ENCODE measurements around the gene ACOXL.

DNA sequence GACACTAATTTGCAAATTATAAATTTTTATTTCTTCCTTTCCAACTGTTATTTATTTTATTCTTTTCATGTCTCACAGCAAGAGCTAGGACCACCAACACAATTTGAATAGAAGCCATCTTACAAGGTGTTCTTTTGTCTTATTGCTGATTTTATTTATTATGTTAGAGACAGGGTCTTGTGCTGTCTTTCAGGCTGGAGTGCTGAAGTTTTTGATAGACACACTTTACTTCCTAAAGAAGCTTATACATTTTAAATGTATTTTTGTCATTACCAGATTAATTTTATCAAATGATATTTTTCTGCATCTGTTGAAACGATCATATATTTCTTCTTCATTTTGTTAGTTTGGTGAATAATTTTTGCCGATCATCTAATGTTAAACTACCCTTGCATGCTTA lies 258.1 kb downstream of the ACOXL start:
- TF ChIP-seq, protein P1, sequence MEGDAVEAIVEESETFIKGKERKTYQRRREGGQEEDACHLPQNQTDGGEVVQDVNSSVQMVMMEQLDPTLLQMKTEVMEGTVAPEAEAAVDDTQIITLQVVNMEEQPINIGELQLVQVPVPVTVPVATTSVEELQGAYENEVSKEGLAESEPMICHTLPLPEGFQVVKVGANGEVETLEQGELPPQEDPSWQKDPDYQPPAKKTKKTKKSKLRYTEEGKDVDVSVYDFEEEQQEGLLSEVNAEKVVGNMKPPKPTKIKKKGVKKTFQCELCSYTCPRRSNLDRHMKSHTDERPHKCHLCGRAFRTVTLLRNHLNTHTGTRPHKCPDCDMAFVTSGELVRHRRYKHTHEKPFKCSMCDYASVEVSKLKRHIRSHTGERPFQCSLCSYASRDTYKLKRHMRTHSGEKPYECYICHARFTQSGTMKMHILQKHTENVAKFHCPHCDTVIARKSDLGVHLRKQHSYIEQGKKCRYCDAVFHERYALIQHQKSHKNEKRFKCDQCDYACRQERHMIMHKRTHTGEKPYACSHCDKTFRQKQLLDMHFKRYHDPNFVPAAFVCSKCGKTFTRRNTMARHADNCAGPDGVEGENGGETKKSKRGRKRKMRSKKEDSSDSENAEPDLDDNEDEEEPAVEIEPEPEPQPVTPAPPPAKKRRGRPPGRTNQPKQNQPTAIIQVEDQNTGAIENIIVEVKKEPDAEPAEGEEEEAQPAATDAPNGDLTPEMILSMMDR (IDR thresholded peaks at IDR 0.05; ENCODE audit: insufficient read depth, low read length, poor library complexity, severe bottlenecking): no peak
- no peak for TF ChIP-seq EZH2phosphoT487 (conservative IDR thresholded peaks at IDR 0.05; ENCODE audit: low read length)
